Measurements from ENCODE around the gene ADAMTSL1.

DNA sequence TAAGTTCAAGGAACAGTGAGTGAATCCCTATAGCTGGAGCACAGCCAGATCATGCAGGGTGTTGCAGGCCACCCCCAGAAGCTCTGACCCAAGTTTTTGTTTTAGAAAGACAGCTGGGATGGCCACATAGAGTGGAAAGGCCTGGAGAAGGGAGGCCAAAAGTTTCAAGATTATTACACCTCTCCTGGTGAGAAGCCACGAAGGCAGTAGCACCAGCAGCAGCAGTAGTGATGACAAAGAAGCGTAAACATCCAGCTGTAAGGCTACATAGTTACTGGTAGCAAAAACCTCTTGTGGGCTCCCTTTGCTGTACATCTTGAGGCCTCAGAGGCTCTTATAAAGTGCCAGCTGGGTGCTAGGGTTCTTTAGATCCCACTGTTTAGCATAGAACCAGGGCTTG, 11.8 kb downstream of the ADAMTSL1 start:
- no peak for TF ChIP-seq JUNB (IDR thresholded peaks at IDR 0.05; ENCODE audit: unreplicated experiment)
- TF ChIP-seq, protein P1, sequence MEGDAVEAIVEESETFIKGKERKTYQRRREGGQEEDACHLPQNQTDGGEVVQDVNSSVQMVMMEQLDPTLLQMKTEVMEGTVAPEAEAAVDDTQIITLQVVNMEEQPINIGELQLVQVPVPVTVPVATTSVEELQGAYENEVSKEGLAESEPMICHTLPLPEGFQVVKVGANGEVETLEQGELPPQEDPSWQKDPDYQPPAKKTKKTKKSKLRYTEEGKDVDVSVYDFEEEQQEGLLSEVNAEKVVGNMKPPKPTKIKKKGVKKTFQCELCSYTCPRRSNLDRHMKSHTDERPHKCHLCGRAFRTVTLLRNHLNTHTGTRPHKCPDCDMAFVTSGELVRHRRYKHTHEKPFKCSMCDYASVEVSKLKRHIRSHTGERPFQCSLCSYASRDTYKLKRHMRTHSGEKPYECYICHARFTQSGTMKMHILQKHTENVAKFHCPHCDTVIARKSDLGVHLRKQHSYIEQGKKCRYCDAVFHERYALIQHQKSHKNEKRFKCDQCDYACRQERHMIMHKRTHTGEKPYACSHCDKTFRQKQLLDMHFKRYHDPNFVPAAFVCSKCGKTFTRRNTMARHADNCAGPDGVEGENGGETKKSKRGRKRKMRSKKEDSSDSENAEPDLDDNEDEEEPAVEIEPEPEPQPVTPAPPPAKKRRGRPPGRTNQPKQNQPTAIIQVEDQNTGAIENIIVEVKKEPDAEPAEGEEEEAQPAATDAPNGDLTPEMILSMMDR (conservative IDR thresholded peaks at IDR 0.05; ENCODE audit: low read depth in 2 of 2), result no peak
- no peak for TF ChIP-seq POLR2AphosphoS5 (IDR thresholded peaks at IDR 0.05; ENCODE audit: low read depth)
- no peak for TF ChIP-seq CREB1 (CRISPR knock-in tag; IDR thresholded peaks at IDR 0.05; ENCODE audit: low read depth)
- no peak for TF ChIP-seq EZH2 (IDR thresholded peaks at IDR 0.05; ENCODE audit: low read depth, unreplicated experiment)
- no peak for TF ChIP-seq NANOG (IDR thresholded peaks at IDR 0.05; ENCODE audit: borderline replicate concordance)
- no peak for TF ChIP-seq EZH2phosphoT487 (IDR thresholded peaks at IDR 0.05; ENCODE audit: unreplicated experiment)
- no peak for TF ChIP-seq STAT1 (IDR thresholded peaks at IDR 0.05; ENCODE audit: unreplicated experiment)
